Measurements from ENCODE around the gene STXBP1.

STXBP1 gene

GRCh38 chr9:127626752-127627493 lies 14.8 kb downstream of the STXBP1 start:
- DNase-seq: no peak

- no peak for DNase-seq
Observed at GRCh38 chr9:127627494-127627855, 15.4 kb downstream of the STXBP1 start.

- DNase-seq: peak; percentile 38
Observed at GRCh38 chr9:127628758-127629467, 16.8 kb downstream of the STXBP1 start.

GRCh38 chr9:127629468-127630081 lies 17.5 kb downstream of the STXBP1 start:
- no peak for DNase-seq

GRCh38 chr9:127633216-127633862 lies 21.3 kb downstream of the STXBP1 start:
- DNase-seq: no peak

- no peak for DNase-seq
Observed at GRCh38 chr9:127634021-127634420, 21.9 kb downstream of the STXBP1 start.

GRCh38 chr9:127634698-127635097 lies 22.6 kb downstream of the STXBP1 start:
- DNase-seq: no peak

GRCh38 chr9:127635201-127635735 lies 23.2 kb downstream of the STXBP1 start:
- DNase-seq: peak; percentile 36

GRCh38 chr9:127637322-127637847 lies 25.3 kb downstream of the STXBP1 start:
- DNase-seq: no peak

- no peak for DNase-seq
Observed at GRCh38 chr9:127640908-127641545, 28.9 kb downstream of the STXBP1 start.

- no peak for DNase-seq
Observed at GRCh38 chr9:127642082-127642740, 30.1 kb downstream of the STXBP1 start.

GRCh38 chr9:127644146-127644827 lies 32.2 kb downstream of the STXBP1 start:
- no peak for DNase-seq

GRCh38 chr9:127644943-127645342 lies 32.9 kb downstream of the STXBP1 start:
- DNase-seq: no peak

- DNase-seq: no peak
Observed at GRCh38 chr9:127647451-127647850, 35.4 kb downstream of the STXBP1 start.

GRCh38 chr9:127650518-127650917 lies 38.4 kb downstream of the STXBP1 start:
- no peak for DNase-seq

- no peak for DNase-seq
Observed at GRCh38 chr9:127651697-127652610, 39.9 kb downstream of the STXBP1 start.

- DNase-seq: no peak
Observed at GRCh38 chr9:127652733-127653132, 40.7 kb downstream of the STXBP1 start.

GRCh38 chr9:127654619-127655018 lies 42.5 kb downstream of the STXBP1 start:
- DNase-seq: no peak

GRCh38 chr9:127658428-127658827 lies 46.4 kb downstream of the STXBP1 start:
- no peak for DNase-seq

Measured in femur (tissue), 1 donor.